ENCODE measurements around the gene AFG1L.

DNA sequence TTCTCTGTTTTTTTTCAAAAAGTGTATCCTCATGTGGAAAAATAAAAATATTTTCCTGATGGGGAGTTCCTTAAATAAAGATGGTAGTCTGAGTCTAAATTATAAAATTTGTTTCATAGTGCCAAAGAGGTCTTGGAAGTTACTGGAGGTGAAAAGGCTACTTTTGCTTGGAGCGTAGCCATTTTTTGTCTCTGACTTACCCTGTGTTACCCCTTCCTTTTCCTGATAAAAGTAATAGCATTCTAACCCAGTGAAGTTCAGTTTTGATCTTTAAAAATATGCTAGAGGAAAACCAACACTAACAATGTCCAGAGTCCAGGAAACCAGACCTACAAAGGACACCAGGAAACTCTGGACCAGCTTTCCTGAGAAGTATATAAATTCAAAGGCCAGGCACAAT, 153.6 kb downstream of the AFG1L start:
- TF ChIP-seq, protein P1, sequence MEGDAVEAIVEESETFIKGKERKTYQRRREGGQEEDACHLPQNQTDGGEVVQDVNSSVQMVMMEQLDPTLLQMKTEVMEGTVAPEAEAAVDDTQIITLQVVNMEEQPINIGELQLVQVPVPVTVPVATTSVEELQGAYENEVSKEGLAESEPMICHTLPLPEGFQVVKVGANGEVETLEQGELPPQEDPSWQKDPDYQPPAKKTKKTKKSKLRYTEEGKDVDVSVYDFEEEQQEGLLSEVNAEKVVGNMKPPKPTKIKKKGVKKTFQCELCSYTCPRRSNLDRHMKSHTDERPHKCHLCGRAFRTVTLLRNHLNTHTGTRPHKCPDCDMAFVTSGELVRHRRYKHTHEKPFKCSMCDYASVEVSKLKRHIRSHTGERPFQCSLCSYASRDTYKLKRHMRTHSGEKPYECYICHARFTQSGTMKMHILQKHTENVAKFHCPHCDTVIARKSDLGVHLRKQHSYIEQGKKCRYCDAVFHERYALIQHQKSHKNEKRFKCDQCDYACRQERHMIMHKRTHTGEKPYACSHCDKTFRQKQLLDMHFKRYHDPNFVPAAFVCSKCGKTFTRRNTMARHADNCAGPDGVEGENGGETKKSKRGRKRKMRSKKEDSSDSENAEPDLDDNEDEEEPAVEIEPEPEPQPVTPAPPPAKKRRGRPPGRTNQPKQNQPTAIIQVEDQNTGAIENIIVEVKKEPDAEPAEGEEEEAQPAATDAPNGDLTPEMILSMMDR (IDR thresholded peaks at IDR 0.05) = no peak
- no peak for TF ChIP-seq POLR2AphosphoS5 (IDR thresholded peaks at IDR 0.05)
